HepG2 (cell line): Measurements from ENCODE around the gene DERL2. TPM values are rescaled to one million over a fixed set of nuclear protein-coding genes. Genes with fewer than 3 reads are reported as not detected.
A peak's percentile ranks its signal among the peaks of the same experiment; 100 is the strongest.

ENCODE experiments used
- AHDC1 ChIP-seq: sonication (generic); formaldehyde crosslinking; IDR thresholded peaks from 2 replicates; pipeline ENCODE4 v1.5.1; 2020; ENCODE audit warnings: mild to moderate bottlenecking, missing genetic modification reagents, borderline replicate concordance
- ARHGAP35 ChIP-seq: sonication (generic); formaldehyde crosslinking; IDR thresholded peaks from 2 replicates; pipeline ENCODE4 v1.9.0; 2022; ENCODE audit warnings: mild to moderate bottlenecking, inconsistent platforms, moderate library complexity, missing genetic modification reagents, borderline replicate concordance
- ETV6 ChIP-seq: sonication (generic); formaldehyde crosslinking; conservative IDR thresholded peaks from 2 replicates; pipeline ENCODE4 v1.4.0; 2020; ENCODE audit warnings: missing genetic modification reagents
- HDAC1 ChIP-seq: sonication (generic); formaldehyde crosslinking; IDR thresholded peaks from 2 replicates; pipeline ENCODE4 v1.5.1; 2020; ENCODE audit warnings: mild to moderate bottlenecking, missing genetic modification reagents
- HDAC6 ChIP-seq: fragments of 200-600 bp; sonication (generic); IDR thresholded peaks from 2 replicates; pipeline ENCODE4 v1.7.0; 2017; ENCODE audit warnings: mild to moderate bottlenecking, antibody characterized with exemption, low read length, low read depth
- JUND ChIP-seq: sonication (generic); formaldehyde crosslinking; IDR thresholded peaks from 2 replicates; pipeline ENCODE4 v1.8.0; 2022; ENCODE audit warnings: mild to moderate bottlenecking, missing genetic modification reagents
- KAT8 ChIP-seq: IDR thresholded peaks from 2 replicates; pipeline ENCODE4 v1.6.1; 2016; ENCODE audit warnings: missing genetic modification reagents, missing compliant biosample characterization
- KLF11 ChIP-seq: IDR thresholded peaks from 2 replicates; pipeline ENCODE4 v1.6.1; 2016; ENCODE audit warnings: missing compliant biosample characterization
- PAXIP1 ChIP-seq: sonication (generic); formaldehyde crosslinking; conservative IDR thresholded peaks from 2 replicates; pipeline ENCODE4 v1.4.0; 2020; ENCODE audit warnings: mild to moderate bottlenecking, missing genetic modification reagents, moderate library complexity
- PBX2 ChIP-seq: IDR thresholded peaks from 2 replicates; pipeline ENCODE4 v1.6.1; 2016; ENCODE audit warnings: control low read depth
- RFX1 ChIP-seq: fragments of 450-650 bp; IDR thresholded peaks from 2 replicates; pipeline ENCODE4 v1.6.1; 2017
- ZNF773 ChIP-seq: sonication (generic); formaldehyde crosslinking; IDR thresholded peaks from 2 replicates; pipeline ENCODE4 v1.4.0; 2020; ENCODE audit warnings: missing genetic modification reagents, borderline replicate concordance
- polyA plus RNA-seq, 8 experiments: library from polyadenylated mRNA; depleted of rRNA in 3 of 8; stranded (reverse) in 7 of 8; unstranded in 1 of 8; fragments of >200 nt; fragmentation: Illumina TruSeq in 4 of 8; extraction: Trizol in 4 of 8; gene quantifications; 2 replicates each; pipeline versions ENCODE4 v1.2.1 to v1.2.3, GENCODE V29; 2011 to 2016; ENCODE audit warnings: low read depth in 4 of 8, missing spikeins in 1 of 8, mixed read lengths in 1 of 8; ENCODE audit not compliant: insufficient read depth in 1 of 8
- total RNA-seq, 5 experiments: library from RNA; depleted of rRNA; stranded (reverse); fragments of >200 nt; fragmentation: Illumina TruSeq; extraction: Trizol; gene quantifications; 2 replicates each; pipeline ENCODE4 v1.2.3, GENCODE V29; 2016; ENCODE audit warnings: low read depth in 1 of 5
- TF ChIP-seq, protein P1 (sequence below): sonication (generic); formaldehyde crosslinking; IDR thresholded peaks from 2 replicates; pipeline ENCODE4 v1.8.0; 2022; ENCODE audit warnings: low read depth, missing genetic modification reagents
- TF ChIP-seq, protein P2 (sequence below): sonication (generic); formaldehyde crosslinking; IDR thresholded peaks from 2 replicates; pipeline ENCODE4 v1.5.0; 2020; ENCODE audit warnings: missing genetic modification reagents, mild to moderate bottlenecking, borderline replicate concordance
- TF ChIP-seq, protein P3 (sequence below): sonication (generic); formaldehyde crosslinking; IDR thresholded peaks from 2 replicates; pipeline ENCODE4 v1.5.0; 2020; ENCODE audit warnings: missing genetic modification reagents, mild to moderate bottlenecking, borderline replicate concordance

DERL2 gene
- total and polyA plus RNA-seq, 2 of the 13 experiments (the other 11 are each of a cell fraction or from before 2014, with no cell fraction given), result 59.3 to 65.2 TPM

- TF ChIP-seq AHDC1 (CRISPR knock-in tag), result peak; percentile 73; the same call in 1 of the 2 replicates
- no peak for TF ChIP-seq ARHGAP35 (CRISPR knock-in tag)
- TF ChIP-seq, protein P1, sequence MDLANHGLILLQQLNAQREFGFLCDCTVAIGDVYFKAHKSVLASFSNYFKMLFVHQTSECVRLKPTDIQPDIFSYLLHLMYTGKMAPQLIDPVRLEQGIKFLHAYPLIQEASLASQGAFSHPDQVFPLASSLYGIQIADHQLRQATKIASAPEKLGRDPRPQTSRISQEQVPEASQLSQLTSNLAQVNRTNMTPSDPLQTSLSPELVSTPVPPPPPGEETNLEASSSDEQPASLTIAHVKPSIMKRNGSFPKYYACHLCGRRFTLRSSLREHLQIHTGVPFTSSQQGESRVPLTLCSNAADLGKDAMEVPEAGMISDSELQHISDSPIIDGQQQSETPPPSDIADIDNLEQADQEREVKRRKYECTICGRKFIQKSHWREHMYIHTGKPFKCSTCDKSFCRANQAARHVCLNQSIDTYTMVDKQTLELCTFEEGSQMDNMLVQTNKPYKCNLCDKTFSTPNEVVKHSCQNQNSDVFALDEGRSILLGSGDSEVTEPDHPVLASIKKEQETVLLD (CRISPR knock-in tag), result no peak
- TF ChIP-seq ETV6, result no peak
- TF ChIP-seq PBX2 (CRISPR knock-in tag), result peak; percentile 63
- TF ChIP-seq JUND (CRISPR knock-in tag), result peak; percentile 93
- TF ChIP-seq KLF11, result no peak
- TF ChIP-seq HDAC6, result no peak
- no peak for TF ChIP-seq ZNF773 (CRISPR knock-in tag)
- TF ChIP-seq HDAC1 (CRISPR knock-in tag), result peak; percentile 73
- no peak for TF ChIP-seq RFX1
- TF ChIP-seq, protein P2, sequence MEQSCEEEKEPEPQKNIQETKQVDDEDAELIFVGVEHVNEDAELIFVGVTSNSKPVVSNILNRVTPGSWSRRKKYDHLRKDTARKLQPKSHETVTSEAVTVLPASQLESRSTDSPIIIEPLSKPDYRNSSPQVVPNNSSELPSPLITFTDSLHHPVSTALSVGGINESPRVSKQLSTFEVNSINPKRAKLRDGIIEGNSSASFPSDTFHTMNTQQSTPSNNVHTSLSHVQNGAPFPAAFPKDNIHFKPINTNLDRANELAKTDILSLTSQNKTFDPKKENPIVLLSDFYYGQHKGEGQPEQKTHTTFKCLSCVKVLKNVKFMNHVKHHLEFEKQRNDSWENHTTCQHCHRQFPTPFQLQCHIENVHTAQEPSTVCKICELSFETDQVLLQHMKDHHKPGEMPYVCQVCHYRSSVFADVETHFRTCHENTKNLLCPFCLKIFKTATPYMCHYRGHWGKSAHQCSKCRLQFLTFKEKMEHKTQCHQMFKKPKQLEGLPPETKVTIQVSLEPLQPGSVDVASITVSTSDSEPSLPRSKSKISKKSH, result no peak
- TF ChIP-seq PAXIP1, result peak; percentile 85
- TF ChIP-seq KAT8, result peak; percentile 56; the same call in 1 of the 2 replicates
- TF ChIP-seq, protein P3, sequence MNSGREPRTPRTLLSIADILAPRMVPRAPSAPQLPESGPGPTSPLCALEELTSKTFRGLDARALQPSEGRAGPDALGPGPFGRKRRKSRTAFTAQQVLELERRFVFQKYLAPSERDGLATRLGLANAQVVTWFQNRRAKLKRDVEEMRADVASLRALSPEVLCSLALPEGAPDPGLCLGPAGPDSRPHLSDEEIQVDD (CRISPR knock-in tag), result no peak
Observed at GRCh38 chr17:5516060-5516792, 30.2 kb upstream of the DERL2 start (continued).
